Cardiac muscle cell (in vitro differentiated cells and primary cell): Measurements from ENCODE around the gene NUDT8. TPM values are rescaled to one million over a fixed set of nuclear protein-coding genes. Genes with fewer than 3 reads are reported as not detected.

ENCODE experiments used
- DNase-seq, 2 donors: peaks; one replicate each; pipeline versions ENCODE4 v3.0.0 to v3.0.0-alpha.2; 2010 to 2017; ENCODE audit warnings: low read depth in 1 of 2, low spot score in 1 of 2
- H3K27ac ChIP-seq: fragments of 200-600 bp; sonication (generic); 2 replicates; pipeline ENCODE4 v1.5.1; 2016
- H3K27me3 ChIP-seq: fragments of 200-600 bp; sonication (generic); 2 replicates; pipeline ENCODE4 v1.6.0; 2016; ENCODE audit warnings: control low read depth
- H3K36me3 ChIP-seq: fragments of 200-600 bp; sonication (generic); 2 replicates; pipeline ENCODE4 v1.5.1; 2016; ENCODE audit warnings: control low read depth
- H3K4me1 ChIP-seq: fragments of 200-600 bp; sonication (generic); 2 replicates; pipeline ENCODE4 v1.8.1; 2017; ENCODE audit warnings: low read depth, mild to moderate bottlenecking, mixed run types
- H3K4me3 ChIP-seq: fragments of 200-600 bp; sonication (generic); 2 replicates; pipeline ENCODE4 v1.5.1; 2016; ENCODE audit warnings: mild to moderate bottlenecking
- H3K9me3 ChIP-seq: fragments of 200-600 bp; sonication (generic); 2 replicates; pipeline ENCODE4 v1.5.1; 2017; ENCODE audit warnings: low read depth, mild to moderate bottlenecking, control low read depth
- polyA plus RNA-seq: library from polyadenylated mRNA; unstranded; fragments of >200 nt; fragmentation: Nextera tagmentation; extraction: Ambion mirVana; gene quantifications from 2 replicates; pipeline ENCODE4 v1.2.1, GENCODE V29; 2016
- total RNA-seq: library from RNA; depleted of rRNA; stranded (reverse); fragments of >200 nt; gene quantifications from 2 replicates; pipeline ENCODE4 v1.2.3, GENCODE V29; 2016
- TF ChIP-seq, protein P1 (sequence below): IDR thresholded peaks from 2 replicates; pipeline ENCODE4 v1.5.1; 2012; ENCODE audit warnings: low read depth, mild to moderate bottlenecking, low read length

NUDT8 gene, protein sequence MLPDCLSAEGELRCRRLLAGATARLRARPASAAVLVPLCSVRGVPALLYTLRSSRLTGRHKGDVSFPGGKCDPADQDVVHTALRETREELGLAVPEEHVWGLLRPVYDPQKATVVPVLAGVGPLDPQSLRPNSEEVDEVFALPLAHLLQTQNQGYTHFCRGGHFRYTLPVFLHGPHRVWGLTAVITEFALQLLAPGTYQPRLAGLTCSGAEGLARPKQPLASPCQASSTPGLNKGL
- 6.9 and 24.3 TPM in 2 replicates for total RNA-seq
- polyA plus RNA-seq, result 17.3 and 18.7 TPM in 2 replicates

DNA sequence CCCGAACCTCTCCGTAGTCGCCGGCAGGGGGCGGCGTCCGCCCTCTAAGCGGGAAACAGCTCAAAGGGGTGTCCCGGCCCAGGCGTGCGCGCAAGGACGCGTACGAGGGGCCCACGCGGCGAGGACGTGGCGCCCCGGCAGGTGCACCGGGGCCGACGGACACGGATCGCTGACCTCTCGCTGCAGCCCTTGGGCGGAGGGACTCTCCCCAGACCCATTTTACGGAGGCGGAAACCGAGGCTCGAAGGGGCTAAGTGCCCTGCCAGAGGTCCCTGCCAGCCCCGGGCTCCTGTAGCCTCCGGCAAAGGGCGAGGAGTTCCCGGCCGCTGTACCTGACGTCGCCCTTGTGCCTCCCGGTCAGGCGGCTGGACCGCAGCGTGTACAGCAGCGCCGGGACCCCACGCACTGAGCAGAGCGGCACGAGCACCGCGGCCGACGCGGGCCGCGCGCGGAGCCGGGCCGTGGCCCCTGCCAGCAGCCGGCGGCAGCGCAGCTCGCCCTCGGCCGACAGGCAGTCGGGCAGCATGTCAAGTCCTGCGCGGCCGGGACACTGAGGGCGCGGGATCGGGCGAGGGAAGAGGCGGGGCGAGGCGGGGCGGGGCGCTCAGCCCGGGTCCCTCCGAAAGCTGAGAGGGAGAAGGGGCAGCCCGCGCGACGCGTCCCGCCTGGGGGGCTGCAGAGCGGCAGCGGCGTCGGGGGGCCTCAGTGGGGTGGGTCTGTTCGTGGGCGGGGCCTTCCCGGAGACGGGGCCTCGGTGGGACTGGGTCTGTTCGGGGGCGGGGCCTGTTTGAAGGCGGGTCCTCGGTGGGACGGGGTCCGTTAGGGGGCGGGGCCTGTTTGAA lies at the start of gene NUDT8:
Gene NUDT8 (minus strand): TSS at position 552 of the 842 bp plus-strand sequence. CDS start 26 bp downstream, at position 526.
- Histone ChIP-seq H3K4me3 (peak within 1 kb of the TSS; percentile 54), H3K4me1 (peaks cover 14% of the 10 kb centered on the region), H3K27me3 (no peaks in the 10 kb centered on the region), H3K9me3 (no peaks in the 10 kb centered on the region), H3K27ac (peak within 1 kb of the TSS; percentile 82), H3K36me3 (peaks cover 6% of the 10 kb centered on the region)
- DNase-seq, result peak; percentile 82 to 91
- TF ChIP-seq, protein P1, sequence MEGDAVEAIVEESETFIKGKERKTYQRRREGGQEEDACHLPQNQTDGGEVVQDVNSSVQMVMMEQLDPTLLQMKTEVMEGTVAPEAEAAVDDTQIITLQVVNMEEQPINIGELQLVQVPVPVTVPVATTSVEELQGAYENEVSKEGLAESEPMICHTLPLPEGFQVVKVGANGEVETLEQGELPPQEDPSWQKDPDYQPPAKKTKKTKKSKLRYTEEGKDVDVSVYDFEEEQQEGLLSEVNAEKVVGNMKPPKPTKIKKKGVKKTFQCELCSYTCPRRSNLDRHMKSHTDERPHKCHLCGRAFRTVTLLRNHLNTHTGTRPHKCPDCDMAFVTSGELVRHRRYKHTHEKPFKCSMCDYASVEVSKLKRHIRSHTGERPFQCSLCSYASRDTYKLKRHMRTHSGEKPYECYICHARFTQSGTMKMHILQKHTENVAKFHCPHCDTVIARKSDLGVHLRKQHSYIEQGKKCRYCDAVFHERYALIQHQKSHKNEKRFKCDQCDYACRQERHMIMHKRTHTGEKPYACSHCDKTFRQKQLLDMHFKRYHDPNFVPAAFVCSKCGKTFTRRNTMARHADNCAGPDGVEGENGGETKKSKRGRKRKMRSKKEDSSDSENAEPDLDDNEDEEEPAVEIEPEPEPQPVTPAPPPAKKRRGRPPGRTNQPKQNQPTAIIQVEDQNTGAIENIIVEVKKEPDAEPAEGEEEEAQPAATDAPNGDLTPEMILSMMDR, result peak; percentile 79

DNA sequence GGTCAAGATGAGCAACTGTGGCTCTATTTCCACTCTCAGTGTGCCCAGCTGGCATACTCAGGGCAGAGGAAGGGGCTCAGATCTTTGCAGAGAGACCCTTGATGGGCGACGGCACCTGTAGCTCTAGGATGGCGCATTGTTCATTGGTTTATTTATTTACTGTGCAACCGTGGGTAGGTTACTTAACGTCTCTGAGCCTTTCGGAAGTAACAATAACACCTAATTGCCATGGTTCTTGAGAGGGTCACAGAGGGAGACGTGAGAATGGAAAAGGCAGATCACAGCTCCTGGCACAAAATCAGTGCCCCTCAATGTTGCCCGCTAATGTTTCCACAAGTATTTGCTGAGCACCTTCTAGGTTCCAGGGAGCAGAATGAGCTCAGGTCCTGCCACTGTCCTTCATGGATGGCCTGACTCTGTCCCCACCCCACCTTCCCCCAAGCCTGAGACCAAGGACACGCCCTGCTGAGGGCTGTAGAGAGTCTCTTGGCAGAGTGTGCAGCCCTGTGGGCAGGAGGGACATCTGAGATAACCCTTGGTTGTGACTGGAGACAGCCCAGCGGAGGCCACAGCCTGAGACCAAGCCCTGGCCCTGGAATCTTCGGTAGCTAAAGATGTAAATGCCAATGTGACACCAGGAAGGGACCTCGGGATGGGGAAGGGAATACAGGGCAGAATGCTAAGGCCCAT lies 45.5 kb upstream of the NUDT8 start:
- Histone ChIP-seq H3K27me3 (no peaks in the 10 kb centered on the region), H3K27ac (no peak overlapping the region), H3K4me1 (no peaks in the 10 kb centered on the region), H3K4me3 (no peak overlapping the region), H3K9me3 (no peaks in the 10 kb centered on the region), H3K36me3 (no peaks in the 10 kb centered on the region)
- DNase-seq, result no peak
- TF ChIP-seq, protein P1, result no peak

DNA sequence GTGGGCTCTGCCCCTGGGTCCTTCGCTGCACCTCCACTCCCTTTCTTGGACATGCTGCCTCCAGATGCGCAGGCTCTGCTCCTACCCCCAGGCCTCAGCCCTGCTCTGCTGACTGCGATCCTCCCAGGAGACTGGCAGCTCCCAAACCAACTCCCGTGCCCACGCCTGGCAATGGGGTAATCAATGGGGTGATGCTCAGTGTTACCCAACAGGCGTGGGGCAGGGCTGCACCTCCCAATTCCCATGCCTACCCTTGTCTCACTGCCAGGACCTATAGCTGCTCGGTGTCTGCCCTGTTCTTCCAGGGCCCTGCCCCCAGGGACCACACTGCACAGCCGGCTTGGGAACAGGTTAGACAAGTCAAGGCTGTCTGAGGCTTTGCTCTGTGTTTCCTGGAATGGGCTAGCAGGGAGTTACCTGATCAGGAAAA lies 44.7 kb upstream of the NUDT8 start, which contains the start of gene ALDH3B2:
Gene ALDH3B2 (minus strand): TSS at position 182 of the 430 bp plus-strand sequence. CDS start 7,688 bp downstream, outside the sequence.
- DNase-seq, result no peak
- H3K27me3 ChIP-seq, result no peaks in the 10 kb centered on the region
- H3K36me3 ChIP-seq, result no peaks in the 10 kb centered on the region
- no peaks in the 10 kb centered on the region for H3K4me1 ChIP-seq
- no peak within 1 kb of the TSS for H3K4me3 ChIP-seq
- H3K27ac ChIP-seq, result no peak within 1 kb of the TSS
- H3K9me3 ChIP-seq, result no peaks in the 10 kb centered on the region
- TF ChIP-seq, protein P1, result no peak

DNA sequence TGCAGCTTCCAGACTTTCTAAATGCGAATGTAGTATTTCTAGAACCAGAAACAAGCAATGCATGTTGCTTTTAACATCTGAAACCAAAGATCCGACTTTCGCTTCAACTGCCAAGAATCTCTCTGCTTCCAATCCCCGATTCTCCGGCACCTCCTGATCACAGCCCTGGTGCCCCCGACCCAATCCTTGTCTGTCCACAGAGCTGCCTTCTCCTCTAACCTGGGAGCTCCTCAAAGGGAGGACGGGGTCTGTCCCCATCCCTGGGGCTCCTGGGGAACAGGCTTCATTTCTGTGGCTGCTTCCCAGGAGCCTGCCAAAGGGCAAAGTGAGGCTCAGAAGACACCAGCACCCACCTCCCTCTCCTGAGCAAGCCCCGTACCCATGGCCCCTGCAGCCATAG lies 44.2 kb upstream of the NUDT8 start:
- H3K36me3 ChIP-seq, result no peaks in the 10 kb centered on the region
- H3K27me3 ChIP-seq, result no peaks in the 10 kb centered on the region
- no peaks in the 10 kb centered on the region for H3K4me1 ChIP-seq
- no peak for DNase-seq
- TF ChIP-seq, protein P1, result no peak
- H3K9me3 ChIP-seq, result no peaks in the 10 kb centered on the region
- H3K27ac ChIP-seq, result no peak overlapping the region
- no peak overlapping the region for H3K4me3 ChIP-seq

DNA sequence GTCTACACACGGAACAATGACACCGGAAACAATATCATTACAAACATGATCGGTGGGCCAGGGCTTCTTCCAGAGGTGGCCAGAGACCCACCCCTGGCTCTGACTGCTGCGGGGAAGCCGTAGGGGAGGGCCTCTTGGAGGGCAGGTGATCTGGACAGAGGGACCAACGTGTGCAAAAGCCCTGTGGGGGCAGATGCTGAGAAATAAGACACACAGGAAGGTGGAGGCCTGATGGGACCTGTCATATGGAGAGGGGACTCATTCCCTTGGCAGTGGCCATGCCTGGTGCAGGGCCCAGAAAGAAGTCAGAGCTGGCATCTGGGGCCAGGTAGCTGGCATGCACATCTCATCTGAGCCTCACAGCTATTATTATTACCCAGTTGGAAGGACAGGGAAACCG lies 43.6 kb upstream of the NUDT8 start:
- Histone ChIP-seq H3K4me3 (no peak overlapping the region), H3K4me1 (no peaks in the 10 kb centered on the region), H3K36me3 (no peaks in the 10 kb centered on the region), H3K27me3 (no peaks in the 10 kb centered on the region), H3K9me3 (no peaks in the 10 kb centered on the region), H3K27ac (no peak overlapping the region)
- TF ChIP-seq, protein P1, result no peak
- DNase-seq, result no peak
